DMS53 treated with DMSO at 0.1 percent for 48 hours (cell line): ENCODE results near the gene HIRA.
"Not testable (repeated sequence)": the region's sequence is repeated elsewhere in the genome, so short reads cannot be mapped to it uniquely, and the experiment has no call there.

Experiments
- DNase-seq: peaks from one replicate; lab custom pipeline; 2025; ENCODE audit not compliant: unreplicated experiment; lab: John Stamatoyannopoulos, UW

The HIRA gene

GRCh38 chr22:19443544-19444211, 12.1 kb upstream of the HIRA start:
- DNase-seq = no peak

DNA sequence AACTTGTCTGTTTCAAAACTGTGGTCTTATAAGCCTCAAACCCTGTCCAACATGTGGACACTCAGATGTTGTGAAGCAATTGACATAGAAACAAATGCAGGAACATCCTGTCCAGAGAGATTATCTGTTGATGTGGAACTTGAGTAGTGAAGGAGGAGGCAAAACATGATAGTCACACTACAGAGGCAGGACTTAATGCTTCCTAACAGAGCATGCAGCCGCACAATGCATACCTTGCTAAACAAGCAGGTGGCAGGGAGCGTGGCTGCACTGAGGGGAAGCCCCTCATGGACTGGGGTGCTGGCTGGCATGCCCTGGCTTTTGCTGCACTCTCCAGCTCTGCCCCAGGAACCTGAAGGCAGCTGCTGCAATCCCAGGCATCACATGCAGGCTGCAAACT, 10.6 kb upstream of the HIRA start:
- DNase-seq = no peak

DNA sequence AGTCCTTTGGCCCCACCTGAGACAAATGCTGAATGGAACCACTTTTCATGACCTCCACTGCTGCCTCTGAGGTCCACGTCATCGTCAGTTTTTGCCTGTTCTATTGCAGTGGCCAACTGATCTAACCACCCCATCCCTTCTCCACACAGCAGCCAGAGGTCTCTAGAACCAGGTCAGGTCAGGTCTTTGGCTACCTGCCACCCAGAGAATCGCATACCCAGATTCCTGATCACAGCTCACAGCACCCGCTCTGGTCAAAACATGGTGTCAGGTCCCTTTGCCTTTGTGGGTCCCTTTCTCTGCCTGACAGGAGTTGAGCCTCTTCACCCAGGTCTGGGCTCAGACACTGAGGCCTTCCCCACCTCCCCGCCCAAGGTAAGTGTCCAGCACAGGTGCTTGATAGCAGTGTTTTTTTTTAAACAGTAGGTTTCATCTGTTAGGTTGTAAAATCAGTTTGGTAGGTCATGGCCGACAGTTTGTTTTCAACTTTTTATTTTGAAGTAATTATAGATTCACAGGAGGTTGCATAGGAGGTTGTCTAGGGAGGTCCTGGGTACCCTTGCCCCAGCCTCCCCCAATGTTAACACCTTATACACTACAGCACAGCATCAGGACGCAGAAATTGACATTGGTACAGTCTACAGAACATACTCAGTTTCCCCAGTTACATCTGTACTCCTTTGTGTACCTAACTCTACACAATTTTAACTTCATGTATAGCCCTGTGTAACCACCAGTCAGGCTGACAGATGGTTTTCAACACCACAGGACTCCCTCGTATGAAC, 9.1 kb upstream of the HIRA start:
- DNase-seq = no peak

DNA sequence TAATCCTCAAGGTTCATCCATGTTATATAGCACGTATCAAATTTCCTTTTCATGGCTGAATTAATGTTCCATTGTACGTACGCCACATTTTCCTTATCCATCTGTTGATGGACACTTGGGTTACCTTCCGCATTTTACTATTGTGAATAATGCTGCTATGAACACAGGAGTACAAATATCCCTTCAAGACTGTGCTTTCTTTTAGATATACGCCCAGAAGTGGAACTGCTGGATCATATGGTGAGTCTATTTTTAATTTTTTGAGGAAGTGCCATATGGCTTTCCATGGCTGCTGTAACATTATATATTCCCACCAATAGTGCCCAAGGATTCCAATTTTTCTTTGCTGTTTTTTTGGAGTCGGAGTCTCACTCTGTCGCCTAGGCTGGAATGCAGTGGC, 6.8 kb upstream of the HIRA start:
- DNase-seq = no peak

DNA sequence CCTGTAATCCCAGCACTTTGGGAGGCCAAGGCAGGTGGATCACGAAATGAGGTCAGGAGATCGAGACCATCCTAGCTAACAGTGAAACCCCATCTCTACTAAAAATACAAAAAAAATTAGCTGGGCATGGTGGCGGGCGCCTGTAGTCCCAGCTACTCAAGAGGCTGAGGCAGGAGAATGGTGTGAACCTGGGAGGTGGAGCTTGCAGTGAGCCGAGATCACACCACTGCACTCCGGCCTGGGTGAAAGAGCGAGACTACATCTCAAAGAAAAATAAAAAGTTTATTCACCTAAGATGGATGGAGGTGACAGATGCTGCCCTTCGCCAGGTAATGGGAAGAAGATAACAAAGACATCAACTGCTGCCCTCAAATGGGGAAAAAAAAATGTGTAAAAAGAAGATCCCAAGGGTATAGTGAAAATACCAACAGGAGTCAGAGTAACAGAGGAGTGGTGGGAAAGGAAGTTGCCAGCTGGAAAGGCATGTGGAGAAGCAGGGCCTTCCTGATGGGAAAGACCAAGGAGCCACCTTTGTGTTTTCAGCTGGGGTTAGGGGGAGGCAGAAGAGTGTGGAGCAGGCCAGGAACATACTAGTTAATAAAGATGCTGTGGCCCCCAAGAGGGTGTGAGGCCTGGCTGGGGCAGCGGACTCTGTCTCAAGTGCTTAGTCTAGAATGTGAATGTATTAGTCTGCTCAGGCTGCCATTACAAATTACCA, 5.1 kb upstream of the HIRA start:
- DNase-seq = not testable (repeated sequence)

DNA sequence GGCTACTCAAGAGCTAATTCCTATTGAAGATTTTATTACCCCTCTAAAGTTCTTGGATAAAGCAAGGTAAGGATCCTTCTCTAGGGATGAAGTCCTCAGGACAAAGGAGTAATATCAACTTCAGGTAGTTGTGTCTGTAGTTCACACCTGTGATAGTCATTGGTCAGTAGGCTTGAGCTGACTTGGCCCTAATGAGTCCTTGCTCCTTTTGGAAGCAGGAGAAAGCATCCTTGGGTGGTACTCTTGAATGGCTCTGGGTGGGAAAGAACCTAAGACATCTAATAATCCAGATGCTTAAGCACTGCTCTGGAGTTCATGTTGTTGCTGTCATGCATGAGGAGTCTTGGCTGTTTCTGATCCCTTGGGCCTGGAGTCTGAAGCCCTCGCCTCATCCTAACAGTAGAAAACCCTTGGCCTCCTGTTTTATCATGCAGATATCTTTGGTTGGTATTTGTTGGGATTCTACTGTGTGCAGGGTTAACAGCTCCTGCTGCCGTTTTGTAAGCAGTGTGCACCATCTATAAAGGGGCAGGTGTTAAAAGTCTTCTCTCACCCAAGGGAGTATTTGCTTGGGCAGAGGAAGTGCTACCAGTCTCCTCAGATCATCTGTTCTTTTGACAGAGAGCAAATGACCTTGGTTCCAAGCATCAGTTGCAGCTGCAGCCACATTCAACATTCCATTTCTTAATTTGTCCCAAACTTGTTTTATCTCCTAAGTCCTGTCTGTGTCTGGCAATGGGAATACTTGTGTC, 3.5 kb upstream of the HIRA start:
- DNase-seq = no peak

DNA sequence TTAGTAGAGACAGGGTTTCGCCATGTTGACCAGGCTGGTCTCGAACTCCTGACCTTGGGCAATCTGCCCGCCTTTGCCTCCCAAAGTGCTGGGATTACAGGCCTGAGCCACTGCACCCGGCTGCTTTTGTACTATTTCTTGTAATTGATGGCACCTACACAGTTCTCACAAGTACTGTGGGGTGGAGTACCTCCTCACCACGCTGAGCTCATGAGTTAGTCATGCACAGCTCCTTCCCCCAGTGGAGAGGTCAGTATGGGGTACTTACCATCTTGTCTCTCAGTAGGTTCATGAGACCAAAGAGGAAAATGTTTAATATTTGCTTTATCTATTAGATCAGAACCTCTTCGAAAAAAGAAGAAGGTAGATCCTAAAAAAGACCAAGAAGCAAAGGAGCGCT, 2.9 kb upstream of the HIRA start:
- DNase-seq = no peak

GRCh38 chr22:19432133-19432851, 759 bp upstream of the HIRA start, which contains the start of gene MRPL40:
Gene MRPL40 (plus strand): TSS chr22:19432545. CDS start chr22:19432555, 10 bp downstream.
- peak; percentile 52 for DNase-seq

DNA sequence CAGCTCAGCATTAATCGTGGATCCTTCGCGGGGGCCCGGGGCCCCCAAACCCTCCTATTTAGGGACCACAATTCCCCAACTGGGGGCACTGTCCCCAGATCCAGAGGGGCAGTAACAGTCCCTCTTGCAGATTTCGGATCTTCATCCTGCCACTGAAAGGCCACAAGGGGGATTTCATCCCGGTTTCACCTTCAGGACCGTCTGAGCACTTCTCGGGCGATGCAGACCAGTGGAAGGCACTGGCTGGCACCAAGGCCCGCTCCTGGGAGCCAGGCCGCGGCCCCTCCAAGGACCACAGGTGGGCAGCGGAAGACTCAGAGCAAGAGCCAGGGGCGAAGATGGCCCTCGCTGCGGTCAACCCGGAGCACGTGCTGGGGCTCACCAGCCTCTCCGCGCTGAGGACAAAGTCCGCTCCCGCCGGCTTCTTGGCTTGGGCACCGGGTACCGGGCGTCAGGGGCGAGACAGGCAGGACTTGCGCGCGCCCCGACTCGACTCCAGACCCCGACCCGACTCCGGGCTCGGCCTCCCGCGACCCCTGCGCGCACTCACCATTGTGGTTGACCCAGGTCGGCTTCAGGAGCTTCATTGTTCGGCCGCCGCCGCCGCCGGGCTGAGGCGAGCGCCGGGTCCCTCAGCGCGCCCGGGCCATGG, 517 bp downstream of the HIRA start:
- DNase-seq = no peak

DNA sequence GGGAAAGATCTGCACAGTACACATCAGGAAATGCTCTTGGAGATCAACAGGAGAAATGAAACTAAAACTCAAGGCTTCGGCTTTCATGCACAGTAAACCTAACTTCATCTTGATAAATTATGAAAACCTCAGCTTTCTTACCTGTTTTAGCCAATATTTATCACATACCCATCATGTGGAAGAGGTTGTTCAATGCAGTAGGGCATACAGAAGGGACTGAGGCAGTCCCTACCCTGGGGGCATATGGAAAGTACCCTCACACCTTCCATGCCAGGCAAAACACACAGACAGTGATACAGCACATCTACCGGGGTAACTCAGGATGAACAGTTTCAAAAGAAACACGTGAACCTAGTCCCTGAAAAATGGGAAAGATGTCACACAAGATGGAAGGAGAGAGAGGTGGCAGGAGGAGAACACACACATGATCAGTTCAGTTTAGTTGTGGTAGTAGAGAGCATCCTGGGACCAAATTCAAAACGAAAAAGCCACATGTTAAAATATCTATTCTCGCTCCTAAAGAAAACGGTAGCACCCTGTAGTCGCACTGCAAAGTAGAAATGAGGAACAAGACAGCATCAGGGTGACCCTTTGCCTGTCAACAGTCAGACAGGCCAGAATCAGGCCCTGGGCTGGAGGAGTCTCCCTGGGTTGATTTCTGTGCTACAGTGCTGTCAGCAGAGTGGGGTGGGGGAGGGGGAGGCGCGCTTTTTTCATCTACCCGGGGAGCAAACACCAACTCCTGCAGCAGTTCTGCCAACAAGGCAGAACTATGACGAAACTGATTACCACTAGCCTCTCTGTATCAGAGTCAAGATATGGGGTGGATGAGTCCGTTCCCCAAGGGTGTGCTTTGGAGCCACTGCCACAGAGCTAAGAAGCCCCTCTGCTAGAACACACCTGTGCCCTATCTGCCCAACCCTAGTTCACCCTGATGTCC, 1.3 kb downstream of the HIRA start:
- DNase-seq = no peak

DNA sequence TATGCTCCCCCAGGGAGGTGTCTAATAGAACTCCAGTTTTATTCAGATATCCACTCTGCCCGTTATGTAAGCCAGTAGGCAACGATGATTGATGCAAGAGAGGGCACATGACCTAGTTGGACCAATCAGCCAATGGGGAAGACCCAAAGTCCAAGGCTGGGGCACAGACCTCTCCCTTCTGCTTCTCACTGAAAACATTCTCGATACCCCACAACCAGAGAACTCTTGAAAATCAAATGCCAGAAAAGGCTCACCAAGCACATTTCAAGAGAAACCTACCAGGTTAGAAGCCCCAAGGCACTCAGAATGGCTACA, 7.4 kb downstream of the HIRA start:
- DNase-seq = no peak

DNA sequence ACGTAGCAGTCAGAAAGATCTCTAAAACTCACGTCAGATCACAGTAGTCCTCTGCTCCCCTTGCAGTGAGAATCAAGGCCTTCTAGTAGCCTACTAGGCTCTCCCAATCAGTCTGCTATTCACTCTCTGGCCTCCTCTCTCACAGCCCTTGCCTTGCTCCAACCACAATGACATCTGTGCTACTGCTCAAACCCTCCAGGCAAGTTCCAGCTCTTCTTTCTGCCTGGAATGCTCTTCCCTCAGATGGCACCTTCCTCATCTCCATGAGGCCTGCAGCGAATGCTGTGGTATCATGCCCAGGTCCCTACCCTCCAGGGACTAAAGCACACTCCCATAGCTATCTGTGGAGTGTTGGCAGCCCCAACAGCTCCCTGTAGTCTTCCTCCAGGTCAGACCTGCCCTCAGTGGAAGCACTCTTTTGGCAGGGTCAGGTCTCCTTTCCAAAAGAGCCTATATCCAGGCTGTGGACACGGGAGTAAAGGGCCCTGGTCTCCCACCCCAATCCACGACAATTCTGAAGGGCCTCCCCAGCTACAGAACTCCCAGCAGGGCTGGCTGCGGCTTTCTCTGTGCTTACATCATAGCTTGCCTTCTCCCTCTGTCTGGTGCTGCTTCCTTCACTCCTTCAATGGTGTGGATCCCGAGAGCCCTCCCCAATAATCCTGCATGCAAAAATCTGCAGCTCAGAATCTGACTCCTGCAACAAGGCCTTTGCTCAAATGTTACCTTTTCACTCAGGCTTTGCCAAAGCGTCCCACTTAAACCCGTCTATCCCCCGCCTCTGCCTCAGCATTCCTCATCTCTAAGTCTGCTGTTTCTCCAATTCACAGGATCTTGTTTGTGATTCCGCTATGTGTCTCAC, 8.9 kb downstream of the HIRA start:
- no peak for DNase-seq

DNA sequence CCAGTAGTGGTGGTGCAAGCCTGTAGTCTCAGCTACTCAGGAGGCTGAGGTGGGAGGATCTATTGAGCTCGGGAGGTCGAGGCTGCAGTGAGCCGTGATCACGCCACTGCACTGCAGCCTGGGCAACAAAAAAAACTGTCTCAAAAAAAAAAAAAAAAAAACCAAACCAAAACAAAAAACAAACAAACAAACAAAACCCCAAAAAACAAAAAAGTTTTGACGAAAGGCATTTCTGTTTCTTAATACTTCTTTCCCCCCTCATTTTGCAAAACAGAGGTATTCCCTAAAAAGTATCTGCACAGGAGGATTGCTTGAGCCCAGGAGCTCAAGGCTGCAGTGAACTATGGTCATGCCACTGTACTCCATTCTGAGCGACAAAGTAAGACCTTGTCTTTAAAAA, 11.2 kb downstream of the HIRA start:
- no peak for DNase-seq

DNA sequence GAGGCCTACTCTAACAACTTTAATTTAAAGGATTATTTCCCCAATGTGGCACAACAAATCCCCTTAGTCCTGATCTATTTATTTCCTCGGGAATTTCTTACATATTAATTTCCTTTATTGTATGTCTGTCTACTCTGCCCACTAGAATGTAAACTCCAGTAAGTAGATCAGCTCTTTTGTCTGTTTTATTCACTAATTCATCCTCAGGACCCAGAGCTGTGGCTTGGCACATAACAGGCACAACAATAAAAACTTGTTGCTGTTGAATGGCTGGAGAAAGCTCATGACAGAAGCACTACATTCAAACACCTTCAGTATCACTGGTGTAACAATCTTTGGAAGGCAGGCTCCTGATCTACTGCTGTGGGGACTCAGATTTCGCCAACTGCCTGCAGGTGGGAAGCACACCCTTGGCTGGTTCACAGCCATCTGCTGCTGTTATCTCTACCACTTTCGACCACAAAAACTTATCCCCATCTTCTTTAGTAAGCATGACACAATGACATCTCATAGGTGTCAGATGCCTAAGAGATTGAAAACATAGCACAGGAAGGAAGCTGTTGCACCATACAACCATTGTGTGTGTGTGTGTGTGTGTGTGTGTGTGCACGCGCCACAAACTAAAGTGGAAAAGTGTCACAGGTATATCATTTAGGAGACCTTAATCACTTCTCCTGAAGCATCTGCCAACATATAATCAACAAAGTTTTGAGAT, 11.9 kb downstream of the HIRA start:
- no peak for DNase-seq

GRCh38 chr22:19419086-19419463, 12.5 kb downstream of the HIRA start:
- DNase-seq = no peak

DNA sequence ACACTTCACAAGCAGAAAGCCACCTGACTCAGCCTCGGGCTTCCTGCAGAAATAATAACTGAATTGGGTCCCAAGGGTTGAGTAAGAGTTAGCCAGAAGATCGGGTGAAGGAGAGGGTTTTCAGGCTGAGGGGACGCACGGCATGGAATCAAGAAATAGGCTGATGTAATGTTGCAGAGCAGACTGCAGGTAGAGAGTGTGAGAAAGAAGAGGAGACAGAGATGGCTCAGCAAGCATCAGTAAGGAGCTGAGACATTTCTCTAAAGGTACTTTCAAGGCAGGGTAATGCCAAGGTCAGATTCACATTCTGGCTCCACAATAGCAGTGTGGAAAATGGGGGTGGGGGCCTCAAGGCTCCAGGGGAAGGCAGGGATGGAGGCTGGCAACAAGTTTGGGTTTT, 18.6 kb downstream of the HIRA start:
- no peak for DNase-seq

GRCh38 chr22:19412478-19412877, 19.1 kb downstream of the HIRA start:
- no peak for DNase-seq

- no peak for DNase-seq
These were observed 19.9 kb downstream of the HIRA start for GRCh38 chr22:19411690-19412045.
